ENCODE measurements around the gene SMIM32.

The SMIM32 gene

GRCh38 chr5:136192526-136193321 lies at the start of gene SMIM32:
TSS of gene SMIM32 (minus strand) at chr5:136193162. CDS start at chr5:136192524, 638 bp downstream.
- DNase-seq, result no peak

- DNase-seq, result no peak
Measured at GRCh38 chr5:136242611-136243010, 49.6 kb upstream of the SMIM32 start.

- DNase-seq, result no peak
Measured at GRCh38 chr5:136242136-136242535, 49.2 kb upstream of the SMIM32 start.

GRCh38 chr5:136240894-136241293 lies 47.9 kb upstream of the SMIM32 start:
- DNase-seq, result no peak

- DNase-seq, result no peak
Measured at GRCh38 chr5:136236479-136237083, 43.6 kb upstream of the SMIM32 start.

- DNase-seq, result no peak
Measured at GRCh38 chr5:136235321-136235720, 42.4 kb upstream of the SMIM32 start.

- DNase-seq, result no peak
Measured at GRCh38 chr5:136232316-136232715, 39.4 kb upstream of the SMIM32 start.

- DNase-seq, result no peak
Measured at GRCh38 chr5:136230176-136230575, 37.2 kb upstream of the SMIM32 start.

- DNase-seq, result no peak
Measured at GRCh38 chr5:136228136-136228757, 35.3 kb upstream of the SMIM32 start.

GRCh38 chr5:136226401-136226800 lies 33.4 kb upstream of the SMIM32 start:
- DNase-seq, result no peak

GRCh38 chr5:136225796-136226195 lies 32.8 kb upstream of the SMIM32 start:
- no peak for DNase-seq

GRCh38 chr5:136222580-136223235 lies 29.7 kb upstream of the SMIM32 start:
- DNase-seq, result no peak

- DNase-seq, result no peak
Measured at GRCh38 chr5:136221340-136221739, 28.4 kb upstream of the SMIM32 start.

GRCh38 chr5:136216230-136216629 lies 23.3 kb upstream of the SMIM32 start:
- no peak for DNase-seq

- no peak for DNase-seq
Measured at GRCh38 chr5:136215812-136216211, 22.9 kb upstream of the SMIM32 start.

- DNase-seq, result no peak
Measured at GRCh38 chr5:136213919-136214493, 21.0 kb upstream of the SMIM32 start.

GRCh38 chr5:136212252-136212721 lies 19.3 kb upstream of the SMIM32 start:
- DNase-seq, result peak; percentile 8

- no peak for DNase-seq
Measured at GRCh38 chr5:136211282-136212040, 18.5 kb upstream of the SMIM32 start.

GRCh38 chr5:136210259-136210658 lies 17.3 kb upstream of the SMIM32 start:
- DNase-seq, result no peak

GRCh38 chr5:136209346-136209910 lies 16.5 kb upstream of the SMIM32 start:
- DNase-seq, result no peak

GRCh38 chr5:136208916-136209315 lies 16.0 kb upstream of the SMIM32 start:
- DNase-seq, result no peak

- DNase-seq, result no peak
Measured at GRCh38 chr5:136207631-136208030, 14.7 kb upstream of the SMIM32 start.

All from NK-92 treated with Interleukin-12 subunit alpha and Interleukin-12 subunit beta, amount 100 ng/mL, for 24 hours (cell line).